Effector memory CD8-positive, alpha-beta T cell (primary cell): ENCODE data around the gene NRBF2.

Experiments
- ATAC-seq: fragments of 150-1000 bp; cut with Tn5 transposase; replicated peaks from 2 replicates; pipeline ENCODE4 v1.10.0; 2021; ENCODE audit warnings: mild to moderate bottlenecking, moderate library complexity
- DNase-seq, 3 experiments: peaks; one replicate each; pipeline ENCODE4 v3.0.0; 2021
- H3K27ac Mint-ChIP-seq, 2 donors: one replicate each; pipeline ENCODE4 v1.8.0; 2022; ENCODE audit warnings: mild to moderate bottlenecking in 2 of 2, mixed read lengths in 2 of 2, moderate library complexity in 2 of 2
- H3K27me3 Mint-ChIP-seq, 2 donors: one replicate each; pipeline ENCODE4 v1.8.0; 2022; ENCODE audit warnings: mixed read lengths in 2 of 2
- H3K36me3 Mint-ChIP-seq: one replicate; pipeline ENCODE4 v1.8.0; 2022; ENCODE audit warnings: mild to moderate bottlenecking, moderate library complexity, mixed read lengths; ENCODE audit not compliant: insufficient read depth
- H3K4me1 Mint-ChIP-seq, 2 donors: one replicate each; pipeline ENCODE4 v1.8.0; 2022; ENCODE audit warnings: low read depth in 2 of 2, mixed read lengths in 2 of 2
- H3K4me3 Mint-ChIP-seq, 2 donors: one replicate each; pipeline ENCODE4 v1.8.0; 2022; ENCODE audit warnings: mild to moderate bottlenecking in 2 of 2, mixed read lengths in 2 of 2, moderate library complexity in 2 of 2
- H3K9me3 Mint-ChIP-seq, 2 donors: one replicate each; pipeline ENCODE4 v1.8.0; 2022; ENCODE audit warnings: mixed read lengths in 2 of 2

Gene NRBF2

DNA sequence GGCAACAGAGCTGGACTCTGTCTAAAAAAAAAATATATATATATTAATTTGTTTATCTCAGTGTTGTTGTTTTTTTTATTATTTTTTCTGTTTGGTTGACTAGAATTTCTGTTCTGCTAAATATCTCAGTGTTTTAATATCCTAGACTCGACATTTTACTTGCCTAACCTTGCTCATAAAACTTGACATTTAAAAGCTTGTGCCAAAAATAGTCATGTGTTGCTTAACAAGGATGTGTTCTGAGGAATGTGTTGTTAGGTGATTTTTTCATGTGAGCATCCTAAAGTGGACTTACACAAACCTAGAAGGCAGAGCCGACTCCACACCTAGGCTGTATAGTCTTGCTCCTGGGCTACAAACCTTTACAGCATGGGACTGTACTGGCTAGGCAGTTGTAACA, 23.1 kb downstream of the NRBF2 start:
- peaks cover 32% of the 10 kb centered on the region for H3K36me3 Mint-ChIP-seq
- H3K4me1 Mint-ChIP-seq = peaks cover 5 to 6% of the 10 kb centered on the region in 2 donors
- H3K27me3 Mint-ChIP-seq = no peaks in the 10 kb centered on the region
- no peaks in the 10 kb centered on the region for H3K9me3 Mint-ChIP-seq
- ATAC-seq = no peak
- no peak for DNase-seq
- H3K27ac Mint-ChIP-seq = no peak overlapping the region
- no peak overlapping the region for H3K4me3 Mint-ChIP-seq

DNA sequence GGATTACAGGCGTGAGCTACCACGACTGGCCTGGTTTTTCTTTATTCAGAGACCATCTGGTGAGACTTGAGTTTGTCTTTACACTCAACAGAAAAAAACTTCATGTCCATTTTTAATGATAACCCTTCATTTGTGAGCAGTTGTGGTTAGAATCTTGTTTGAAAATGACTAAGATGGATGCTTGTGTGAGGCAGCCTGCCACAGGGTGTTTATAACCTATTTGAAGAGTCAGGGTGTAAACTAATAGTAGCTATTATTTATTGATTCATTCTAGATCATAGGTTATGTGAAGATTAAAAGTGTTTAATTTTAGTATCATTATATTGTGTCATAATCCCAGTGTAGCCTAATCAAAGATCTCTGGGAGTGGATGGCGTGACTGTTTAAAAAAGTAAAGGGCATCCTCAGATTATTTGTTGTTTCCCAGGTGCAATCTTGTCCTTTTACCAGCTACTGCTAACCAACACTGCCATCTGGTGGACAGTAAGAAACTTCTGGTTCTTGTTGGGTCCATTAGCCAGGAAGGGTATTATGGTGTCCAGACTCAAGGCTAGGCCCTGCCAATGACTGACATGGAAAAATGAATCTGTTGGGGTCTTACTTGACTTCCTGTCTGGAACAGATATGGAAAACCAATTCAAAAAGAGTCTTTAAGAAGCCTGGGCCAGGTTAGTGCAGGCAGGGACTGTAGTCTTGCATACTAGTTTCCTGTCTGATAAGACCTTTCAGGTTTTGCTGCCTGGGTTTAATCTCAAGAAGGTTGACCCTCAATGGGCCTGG, 24.9 kb downstream of the NRBF2 start:
- H3K27me3 Mint-ChIP-seq = no peaks in the 10 kb centered on the region
- H3K4me3 Mint-ChIP-seq = no peak overlapping the region
- H3K36me3 Mint-ChIP-seq = peaks cover 20% of the 10 kb centered on the region
- H3K4me1 Mint-ChIP-seq = peaks cover 6 to 9% of the 10 kb centered on the region in 2 donors
- no peak overlapping the region for H3K27ac Mint-ChIP-seq
- no peaks in the 10 kb centered on the region for H3K9me3 Mint-ChIP-seq
- DNase-seq (peak; percentile 26 to 52 (median 50)), ATAC-seq (peak; percentile 84)

- no peaks in the 10 kb centered on the region for H3K27me3 Mint-ChIP-seq
- H3K4me3 Mint-ChIP-seq = no peak overlapping the region
- H3K9me3 Mint-ChIP-seq = no peaks in the 10 kb centered on the region
- peaks cover 21% of the 10 kb centered on the region for H3K36me3 Mint-ChIP-seq
- DNase-seq (no peak), ATAC-seq (no peak)
- H3K4me1 Mint-ChIP-seq = peaks cover 6 to 9% of the 10 kb centered on the region in 2 donors
- peak overlapping the region; percentile 2 to 6 for H3K27ac Mint-ChIP-seq
Observed at GRCh38 chr10:63161592-63161991, 28.5 kb downstream of the NRBF2 start.

DNA sequence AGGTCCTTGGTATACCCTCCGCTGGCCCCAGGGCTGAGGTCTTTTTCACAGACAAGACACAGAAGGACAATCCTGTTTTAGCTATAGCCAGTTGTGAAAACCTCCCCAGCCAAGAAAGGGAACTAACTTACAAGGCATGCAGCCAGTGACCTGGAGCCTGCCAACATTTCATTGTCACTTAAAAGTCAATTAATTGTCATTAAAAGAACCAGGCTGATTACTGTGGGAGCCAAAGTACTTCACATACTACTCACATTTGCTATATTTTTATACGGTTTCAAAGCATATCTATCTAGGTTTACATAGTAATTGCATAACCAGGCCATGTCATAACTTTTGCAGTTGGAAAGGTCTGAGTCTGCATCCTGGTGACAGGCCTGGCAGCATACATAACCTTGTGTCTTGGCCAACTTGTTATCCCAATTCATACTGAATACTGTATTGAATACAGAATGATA, 31.1 kb downstream of the NRBF2 start:
- Mint-ChIP-seq H3K27ac (peak overlapping the region in 1 of 2 donors; percentile 17), H3K9me3 (no peaks in the 10 kb centered on the region), H3K27me3 (no peaks in the 10 kb centered on the region), H3K36me3 (peaks cover 33% of the 10 kb centered on the region), H3K4me3 (no peak overlapping the region), H3K4me1 (peaks cover 0 to 8% of the 10 kb centered on the region in 2 donors)
- no peak for DNase-seq
- no peak for ATAC-seq

GRCh38 chr10:63165249-63165648, 32.1 kb downstream of the NRBF2 start:
- no peaks in the 10 kb centered on the region for H3K9me3 Mint-ChIP-seq
- peak overlapping the region; percentile 17 to 18 for H3K27ac Mint-ChIP-seq
- H3K36me3 Mint-ChIP-seq = peaks cover 36% of the 10 kb centered on the region
- ATAC-seq (no peak), DNase-seq (no peak)
- H3K4me3 Mint-ChIP-seq = no peak overlapping the region
- no peaks in the 10 kb centered on the region for H3K27me3 Mint-ChIP-seq
- H3K4me1 Mint-ChIP-seq = peaks cover 0 to 8% of the 10 kb centered on the region in 2 donors

- no peaks in the 10 kb centered on the region for H3K27me3 Mint-ChIP-seq
- DNase-seq = peak; percentile 26 to 29 (median 28)
- no peak overlapping the region for H3K4me3 Mint-ChIP-seq
- no peaks in the 10 kb centered on the region for H3K9me3 Mint-ChIP-seq
- no peak overlapping the region for H3K27ac Mint-ChIP-seq
- H3K4me1 Mint-ChIP-seq = peaks cover 0 to 4% of the 10 kb centered on the region in 2 donors
- peaks cover 41% of the 10 kb centered on the region for H3K36me3 Mint-ChIP-seq
- peak; percentile 86 for ATAC-seq
Observed at GRCh38 chr10:63166742-63167258, 33.7 kb downstream of the NRBF2 start.

DNA sequence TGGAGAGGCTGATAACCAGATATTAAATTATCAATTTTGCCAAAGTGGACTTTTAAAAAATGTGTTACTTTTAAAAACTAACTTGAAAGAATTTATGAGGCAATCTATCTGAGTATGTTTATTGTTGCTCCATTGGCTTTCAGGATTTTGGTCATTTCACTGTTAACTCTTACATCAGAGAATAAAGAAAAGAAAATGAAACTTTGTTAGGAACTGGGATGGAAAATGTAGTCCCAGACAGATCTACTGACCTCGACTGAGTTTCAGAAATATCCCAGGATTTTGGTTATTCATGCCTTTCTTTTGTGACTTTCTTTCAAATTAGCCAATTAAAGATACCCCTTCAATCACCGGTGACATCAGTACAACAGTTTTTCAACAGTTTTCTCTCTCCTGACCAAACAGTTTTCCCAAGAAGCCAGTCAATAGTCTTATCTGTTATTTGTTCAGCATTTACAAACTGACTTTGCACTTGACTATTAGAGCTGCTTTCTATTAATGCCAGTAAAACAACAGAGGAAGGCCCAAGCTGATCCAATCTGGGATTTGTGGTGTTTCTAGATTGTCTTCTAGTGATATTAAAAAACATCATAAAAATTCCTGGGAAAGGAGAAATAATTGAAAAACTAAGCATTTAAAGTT, 35.8 kb downstream of the NRBF2 start:
- peak overlapping the region; percentile 15 to 80 for H3K27ac Mint-ChIP-seq
- H3K9me3 Mint-ChIP-seq = no peaks in the 10 kb centered on the region
- no peak for DNase-seq

GRCh38 chr10:63169624-63170023, 36.5 kb downstream of the NRBF2 start:
- ATAC-seq = no peak

More for the DNA sequence above, 35.8 kb downstream of the NRBF2 start:
- Mint-ChIP-seq H3K36me3 (peaks cover 46% of the 10 kb centered on the region), H3K4me3 (no peak overlapping the region), H3K27me3 (no peaks in the 10 kb centered on the region), H3K4me1 (peaks cover 4 to 17% of the 10 kb centered on the region in 2 donors)
- no peak for ATAC-seq

DNA sequence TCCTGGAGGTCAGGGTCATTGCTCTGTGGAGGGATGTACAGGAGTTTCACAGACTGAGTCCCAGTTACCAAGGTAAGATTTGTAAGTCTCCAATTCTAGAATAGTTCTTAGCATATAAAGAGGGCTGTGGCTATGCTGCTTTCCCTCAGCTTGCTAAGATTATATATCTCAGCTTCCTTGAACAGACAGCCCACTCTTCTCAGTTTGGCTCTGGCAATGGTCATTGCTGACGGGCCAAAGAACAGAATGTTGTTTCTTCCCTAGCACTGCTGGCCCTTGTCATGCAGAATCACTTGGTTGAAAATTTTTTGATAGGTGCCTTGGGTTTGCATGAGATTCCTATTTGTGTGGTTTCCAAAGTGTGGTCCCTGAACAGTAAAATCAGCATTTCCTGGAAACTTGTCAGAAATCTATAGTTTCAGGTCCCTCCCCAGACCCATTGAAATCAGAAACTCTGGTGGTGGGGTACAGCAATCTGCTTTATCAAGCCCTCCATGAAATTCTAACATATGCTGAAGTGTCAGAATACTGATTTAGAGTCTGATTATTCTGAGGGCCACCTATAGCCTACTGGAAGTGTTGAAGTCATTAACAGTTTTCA, 38.2 kb downstream of the NRBF2 start:
- Mint-ChIP-seq H3K36me3 (peaks cover 51% of the 10 kb centered on the region), H3K9me3 (no peaks in the 10 kb centered on the region), H3K27me3 (no peaks in the 10 kb centered on the region), H3K4me3 (no peak overlapping the region), H3K4me1 (peaks cover 4 to 20% of the 10 kb centered on the region in 2 donors), H3K27ac (peak overlapping the region in 1 of 2 donors; percentile 16)
- DNase-seq (no peak), ATAC-seq (no peak)

More at GRCh38 chr10:63169624-63170023, 36.5 kb downstream of the NRBF2 start:
- DNase-seq = no peak
- Mint-ChIP-seq H3K4me1 (peaks cover 4 to 19% of the 10 kb centered on the region in 2 donors), H3K27ac (peak overlapping the region; percentile 15 to 80), H3K36me3 (peaks cover 51% of the 10 kb centered on the region), H3K27me3 (no peaks in the 10 kb centered on the region), H3K9me3 (no peaks in the 10 kb centered on the region), H3K4me3 (no peak overlapping the region)

DNA sequence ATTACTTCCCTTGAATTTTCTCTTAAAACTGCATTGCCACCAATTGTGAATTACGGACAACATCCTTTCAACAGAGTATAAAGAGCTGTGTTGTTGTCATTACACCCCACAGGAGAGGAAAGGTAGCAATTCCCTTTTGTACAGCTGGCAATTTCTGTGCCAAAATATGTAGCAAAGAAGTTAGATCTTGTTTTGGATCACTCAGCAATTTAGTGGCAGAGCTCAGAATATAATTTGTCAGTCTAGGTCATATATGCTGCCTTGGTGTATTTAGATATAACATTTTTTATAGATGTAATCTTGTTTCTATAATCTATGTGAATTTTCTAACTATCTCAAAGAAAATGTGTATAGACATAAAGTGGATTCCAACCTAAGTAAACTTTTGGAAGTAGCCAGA, 38.8 kb downstream of the NRBF2 start:
- Mint-ChIP-seq H3K27ac (peak overlapping the region in 1 of 2 donors; percentile 42), H3K9me3 (no peaks in the 10 kb centered on the region), H3K36me3 (peaks cover 56% of the 10 kb centered on the region), H3K27me3 (no peaks in the 10 kb centered on the region), H3K4me3 (no peak overlapping the region), H3K4me1 (peaks cover 5 to 20% of the 10 kb centered on the region in 2 donors)
- DNase-seq (no peak), ATAC-seq (no peak)

- Mint-ChIP-seq H3K4me3 (no peak overlapping the region), H3K27me3 (no peaks in the 10 kb centered on the region), H3K4me1 (peaks cover 5 to 20% of the 10 kb centered on the region in 2 donors), H3K9me3 (no peaks in the 10 kb centered on the region), H3K36me3 (peaks cover 61% of the 10 kb centered on the region), H3K27ac (peak overlapping the region; percentile 77 to 81)
- peak; percentile 66 for ATAC-seq
- DNase-seq = no peak
Observed at GRCh38 chr10:63173468-63174232, 40.5 kb downstream of the NRBF2 start.

- DNase-seq = no peak
- Mint-ChIP-seq H3K36me3 (peaks cover 72% of the 10 kb centered on the region), H3K27me3 (no peaks in the 10 kb centered on the region), H3K4me3 (no peak overlapping the region), H3K27ac (no peak overlapping the region), H3K9me3 (no peaks in the 10 kb centered on the region), H3K4me1 (peaks cover 5 to 16% of the 10 kb centered on the region in 2 donors)
- no peak for ATAC-seq
Observed at GRCh38 chr10:63175534-63175933, 42.4 kb downstream of the NRBF2 start.

GRCh38 chr10:63192826-63193225, 59.7 kb downstream of the NRBF2 start:
- Mint-ChIP-seq H3K4me3 (no peak overlapping the region), H3K27ac (peak overlapping the region in 1 of 2 donors; percentile 17), H3K4me1 (peaks cover 0 to 1% of the 10 kb centered on the region in 2 donors), H3K36me3 (peaks cover 93% of the 10 kb centered on the region), H3K27me3 (no peaks in the 10 kb centered on the region), H3K9me3 (no peaks in the 10 kb centered on the region)
- ATAC-seq (no peak), DNase-seq (no peak)
